Esophagus muscularis mucosa (tissue), 4 donors: Measurements from ENCODE around the gene CGB1. TPM values are rescaled to one million over a fixed set of nuclear protein-coding genes. Genes with fewer than 3 reads are reported as not detected.

ENCODE experiments used
- DNase-seq: peaks from one replicate; pipeline ENCODE4 v3.0.0-alpha.2; 2017; ENCODE audit errors: extremely low spot score
- H3K27ac ChIP-seq, 4 donors: fragments of 200-600 bp; sonication (generic); replicated peaks in 1 of 4; 1 replicate in 3 of 4; 2 replicates in 1 of 4; pipeline ENCODE4 v1.5.1; 2016 to 2019; ENCODE audit warnings: mild to moderate bottlenecking in 1 of 4
- H3K27me3 ChIP-seq, 4 donors: fragments of 200-600 bp; sonication (generic); one replicate each; pipeline versions ENCODE4 v1.5.1 to v1.6.0; 2016 to 2019
- H3K36me3 ChIP-seq, 4 donors: fragments of 200-600 bp; sonication (generic); one replicate each; pipeline ENCODE4 v1.5.1; 2016 to 2019
- H3K4me1 ChIP-seq, 4 donors: fragments of 200-600 bp; sonication (generic); one replicate each; pipeline ENCODE4 v1.5.1; 2016 to 2019
- H3K4me3 ChIP-seq, 4 donors: fragments of 200-600 bp; sonication (generic); 1 replicate in 2 of 4; 2 replicates in 2 of 4; pipeline ENCODE4 v1.5.1; 2016 to 2019; ENCODE audit warnings: mild to moderate bottlenecking in 4 of 4, moderate library complexity in 1 of 4
- H3K9me3 ChIP-seq, 4 donors: fragments of 200-600 bp; sonication (generic); 1 replicate in 3 of 4; 2 replicates in 1 of 4; pipeline ENCODE4 v1.5.1; 2016 to 2019
- CTCF ChIP-seq, 3 experiments: fragments of 200-600 bp in 2 of 3; fragments of 450-650 bp in 1 of 3; sonication (generic) in 2 of 3; IDR thresholded peaks; one replicate each; pipeline ENCODE4 v1.5.1; 2017 to 2019; ENCODE audit warnings: antibody characterized with exemption in 3 of 3, mild to moderate bottlenecking in 2 of 3, moderate library complexity in 1 of 3
- EP300 ChIP-seq: sonication (generic); formaldehyde crosslinking; IDR thresholded peaks from one replicate; pipeline ENCODE4 v1.6.1; 2017; ENCODE audit warnings: antibody characterized with exemption
- POLR2A ChIP-seq: fragments of 450-650 bp; IDR thresholded peaks from one replicate; pipeline ENCODE4 v1.6.1; 2017; ENCODE audit warnings: antibody characterized with exemption, moderate library complexity, mild to moderate bottlenecking, low read depth
- POLR2AphosphoS5 ChIP-seq, 2 donors: sonication (generic); formaldehyde crosslinking; IDR thresholded peaks; one replicate each; pipeline ENCODE4 v1.6.1; 2017; ENCODE audit warnings: antibody characterized with exemption in 2 of 2
- WGBS: methylation state at CpG from one replicate; pipeline ENCODE4 v1.1.5; 2018; 5-methylcytosine and 5-hydroxymethylcytosine counted together
- intact Hi-C: fragments of 100-400 bp; cut with DNase I; formaldehyde crosslinking; loops from one replicate; pipeline ENCODE4 v1.15.1; 2023
- total RNA-seq, 4 donors: library from RNA; depleted of rRNA; stranded (reverse); fragments of >200 nt; gene quantifications; one replicate each; pipeline versions ENCODE4 v1.1.0 to v1.2.1, GENCODE V29; 2016

Gene CGB1
- total RNA-seq, 4 donors from 2014 or later: not detected

GRCh38 chr19:49073514-49074378 lies 37.1 kb upstream of the CGB1 start:
- no peak for DNase-seq
- Histone ChIP-seq H3K36me3 (no peaks in the 10 kb centered on the region), H3K4me1 (peaks cover 5 to 20% (median 9%) of the 10 kb centered on the region in 4 donors), H3K27ac (no peak overlapping the region), H3K9me3 (no peaks in the 10 kb centered on the region), H3K4me3 (no peak overlapping the region), H3K27me3 (peaks cover 7 to 58% (median 39%) of the 10 kb centered on the region in 4 donors)
- TF ChIP-seq POLR2A: no peak
- TF ChIP-seq CTCF (IDR thresholded peaks at IDR 0.05): no peak
- no peak for TF ChIP-seq POLR2AphosphoS5 (IDR thresholded peaks at IDR 0.05)
- TF ChIP-seq EP300: no peak
- 60% methylated on average over 22 of the region's 23 CpGs for WGBS
- intact Hi-C loops: no loop called here

DNA sequence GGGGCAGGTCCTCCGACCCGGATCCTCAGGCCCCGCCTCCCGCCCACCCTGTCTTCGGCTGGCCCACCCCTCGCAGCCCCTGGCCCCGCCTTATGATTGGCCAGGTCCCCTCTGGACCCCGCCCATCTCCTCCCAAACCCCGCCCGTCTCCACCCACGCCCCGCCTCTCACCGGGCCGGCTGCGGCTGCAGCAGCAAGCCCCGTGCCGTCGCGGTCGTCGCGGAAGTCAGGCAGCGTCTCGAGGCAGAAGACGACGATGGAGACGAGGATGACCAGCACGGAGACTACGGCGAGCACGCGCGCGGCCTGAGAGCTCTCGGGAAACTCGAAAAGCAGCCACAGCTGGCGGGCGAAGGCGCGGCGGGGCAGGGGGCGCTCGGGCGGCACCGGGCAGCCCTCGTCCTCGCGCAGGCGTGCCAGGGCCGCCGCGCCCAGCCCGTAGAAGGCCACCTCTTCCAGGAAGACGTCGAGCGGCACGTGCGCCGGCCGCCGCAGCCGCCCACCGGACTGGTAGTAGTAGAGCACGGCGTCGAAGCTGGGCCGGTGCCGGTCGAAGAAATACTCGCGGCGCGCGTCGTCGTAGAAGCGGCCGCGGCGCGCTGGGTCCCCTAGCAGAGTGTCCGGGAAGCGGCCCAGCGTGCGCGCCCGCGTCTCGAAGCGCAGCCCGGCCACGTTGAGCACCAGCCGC lies 35.3 kb upstream of the CGB1 start:
- intact Hi-C loops: no loop called here
- Histone ChIP-seq H3K27ac (no peak overlapping the region), H3K36me3 (no peaks in the 10 kb centered on the region), H3K4me3 (peak overlapping the region; percentile 10 to 20 (median 16)), H3K27me3 (peaks cover 7 to 76% (median 43%) of the 10 kb centered on the region in 4 donors), H3K9me3 (no peaks in the 10 kb centered on the region), H3K4me1 (peaks cover 5 to 20% (median 9%) of the 10 kb centered on the region in 4 donors)
- DNase-seq: no peak
- 6% methylated on average over 16 of the region's 93 CpGs for WGBS
- no peak for TF ChIP-seq CTCF (IDR thresholded peaks at IDR 0.05)
- no peak for TF ChIP-seq POLR2A
- no peak for TF ChIP-seq EP300
- no peak for TF ChIP-seq POLR2AphosphoS5 (IDR thresholded peaks at IDR 0.05)

DNA sequence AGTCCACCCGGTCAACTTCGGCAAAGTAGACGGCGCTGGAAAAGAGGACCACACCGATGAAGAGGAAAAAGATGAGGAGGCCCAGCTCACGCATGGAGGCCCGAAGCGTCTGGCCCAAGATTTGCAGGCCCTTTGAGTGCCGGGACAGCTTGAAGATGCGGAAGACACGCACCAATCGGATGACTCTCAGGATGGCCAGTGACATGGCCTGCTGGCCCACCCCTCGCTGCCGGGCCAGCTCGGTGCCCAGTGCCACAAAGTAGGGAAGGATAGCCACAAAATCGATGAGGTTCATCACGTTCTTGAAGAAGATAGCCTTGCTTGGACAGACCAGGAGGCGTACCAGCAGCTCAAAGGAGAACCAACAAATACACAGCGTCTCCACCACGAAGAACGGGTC lies 33.7 kb upstream of the CGB1 start:
- Histone ChIP-seq H3K27ac (no peak overlapping the region), H3K4me3 (no peak overlapping the region), H3K36me3 (no peaks in the 10 kb centered on the region), H3K4me1 (peaks cover 5 to 20% (median 10%) of the 10 kb centered on the region in 4 donors), H3K9me3 (no peaks in the 10 kb centered on the region), H3K27me3 (peaks cover 7 to 92% (median 52%) of the 10 kb centered on the region in 4 donors)
- intact Hi-C loops: no loop called here
- no peak for DNase-seq
- WGBS: 95% methylated on average over 21 of the region's 21 CpGs
- TF ChIP-seq EP300: no peak
- no peak for TF ChIP-seq CTCF (IDR thresholded peaks at IDR 0.05)
- no peak for TF ChIP-seq POLR2AphosphoS5 (IDR thresholded peaks at IDR 0.05)
- no peak for TF ChIP-seq POLR2A

GRCh38 chr19:49069026-49069425 lies 32.3 kb upstream of the CGB1 start:
- WGBS: 93% methylated on average over 9 of the region's 9 CpGs
- H3K27ac ChIP-seq: no peak overlapping the region
- TF ChIP-seq EP300 (no peak), POLR2AphosphoS5 (IDR thresholded peaks at IDR 0.05) (no peak), CTCF (IDR thresholded peaks at IDR 0.05) (no peak), POLR2A (no peak)
- intact Hi-C loops: no loop called here
- no peak for DNase-seq
- peaks cover 13 to 30% (median 21%) of the 10 kb centered on the region in 4 donors for H3K4me1 ChIP-seq
- H3K4me3 ChIP-seq: no peak overlapping the region
- H3K27me3 ChIP-seq: peaks cover 7 to 100% (median 62%) of the 10 kb centered on the region in 4 donors
- H3K9me3 ChIP-seq: no peaks in the 10 kb centered on the region
- H3K36me3 ChIP-seq: no peaks in the 10 kb centered on the region
